CD14-positive monocyte (primary cell): Measurements from ENCODE around the gene GGT7. TPM values are rescaled to one million over a fixed set of nuclear protein-coding genes. Genes with fewer than 3 reads are reported as not detected.
"Not testable (repeated sequence)": the region's sequence is repeated elsewhere in the genome, so short reads cannot be mapped to it uniquely, and the experiment has no call there.

ENCODE experiments used
- DNase-seq, 3 donors: peaks; one replicate each; pipeline ENCODE4 v3.0.0-alpha.2; 2011 to 2022
- H2AFZ ChIP-seq: 2 replicates; pipeline ENCODE4 v1.6.0; 2012; ENCODE audit warnings: mild to moderate bottlenecking, low read depth, low read length, inconsistent platforms; ENCODE audit not compliant: insufficient read depth, poor library complexity, severe bottlenecking
- H3K27ac ChIP-seq, 2 donors: 1 replicate in 1 of 2; 2 replicates in 1 of 2; pipeline ENCODE4 v1.5.1; 2012 to 2013; ENCODE audit warnings: low read length in 2 of 2, control low read depth in 1 of 2, inconsistent platforms in 1 of 2, low read depth in 1 of 2, mild to moderate bottlenecking in 1 of 2
- H3K27me3 ChIP-seq, 2 donors: one replicate each; pipeline versions ENCODE4 v1.6.0 to v1.6.1; 2011 to 2013; ENCODE audit warnings: low read length in 2 of 2; ENCODE audit not compliant: control insufficient read depth in 2 of 2, insufficient read depth in 2 of 2
- H3K36me3 ChIP-seq, 2 donors: replicated peaks in 1 of 2; 1 replicate in 1 of 2; 2 replicates in 1 of 2; pipeline versions ENCODE4 v1.5.1 to v1.6.1; 2012 to 2013; ENCODE audit warnings: low read length in 2 of 2, control low read depth in 1 of 2, inconsistent platforms in 1 of 2, mild to moderate bottlenecking in 1 of 2; ENCODE audit not compliant: insufficient read depth in 2 of 2, control insufficient read depth in 1 of 2
- H3K4me1 ChIP-seq, 2 donors: 1 replicate in 1 of 2; 2 replicates in 1 of 2; pipeline versions ENCODE4 v1.5.1 to v1.6.1; 2012 to 2013; ENCODE audit warnings: low read length in 2 of 2, control low read depth in 1 of 2, inconsistent platforms in 1 of 2, mild to moderate bottlenecking in 1 of 2, moderate library complexity in 1 of 2; ENCODE audit not compliant: insufficient read depth in 2 of 2, control insufficient read depth in 1 of 2
- H3K4me2 ChIP-seq: replicated peaks from 2 replicates; pipeline ENCODE3; 2012; ENCODE audit warnings: low read length, moderate library complexity, mild to moderate bottlenecking; ENCODE audit not compliant: poor library complexity, severe bottlenecking; ENCODE audit errors: extremely low read depth
- H3K4me3 ChIP-seq, 3 experiments: fragments of 200-600 bp in 1 of 3; sonication (generic) in 1 of 3; replicated peaks in 1 of 3; 1 replicate in 2 of 3; 2 replicates in 1 of 3; pipeline ENCODE4 v1.5.1; 2011 to 2013; ENCODE audit warnings: low read length in 3 of 3, mild to moderate bottlenecking in 3 of 3, control low read depth in 2 of 3, low read depth in 2 of 3, inconsistent platforms in 1 of 3, moderate library complexity in 1 of 3
- H3K79me2 ChIP-seq: 2 replicates; pipeline ENCODE4 v1.6.0; 2012; ENCODE audit warnings: mild to moderate bottlenecking, control low read depth, inconsistent platforms, low read length, moderate library complexity; ENCODE audit not compliant: insufficient read depth
- H3K9ac ChIP-seq: 2 replicates; pipeline ENCODE4 v1.6.0; 2017; ENCODE audit warnings: low read length, mild to moderate bottlenecking; ENCODE audit not compliant: insufficient read depth, poor library complexity, severe bottlenecking
- H3K9me3 ChIP-seq, 2 donors: replicated peaks in 1 of 2; 1 replicate in 1 of 2; 2 replicates in 1 of 2; pipeline versions ENCODE4 v1.5.1 to v1.6.1; 2012 to 2013; ENCODE audit warnings: low read length in 2 of 2, control low read depth in 1 of 2; ENCODE audit not compliant: control insufficient read depth in 1 of 2, insufficient read depth in 1 of 2
- H4K20me1 ChIP-seq: 2 replicates; pipeline ENCODE4 v1.6.0; 2012; ENCODE audit warnings: mild to moderate bottlenecking, low read length, control low read depth, moderate library complexity; ENCODE audit not compliant: insufficient read depth
- H3K27ac Mint-ChIP-seq, 7 donors: one replicate each; pipeline ENCODE4 v1.8.0; 2020; ENCODE audit warnings: mild to moderate bottlenecking in 7 of 7, mixed read lengths in 7 of 7, moderate library complexity in 6 of 7, inconsistent platforms in 2 of 7
- H3K27me3 Mint-ChIP-seq, 3 donors: one replicate each; pipeline ENCODE4 v1.8.0; 2021 to 2022; ENCODE audit warnings: low read depth in 3 of 3, mild to moderate bottlenecking in 3 of 3, mixed read lengths in 3 of 3, moderate library complexity in 3 of 3, inconsistent platforms in 1 of 3
- H3K36me3 Mint-ChIP-seq, 2 donors: one replicate each; pipeline ENCODE4 v1.8.0; 2020; ENCODE audit warnings: mixed read lengths in 2 of 2, inconsistent platforms in 1 of 2, mild to moderate bottlenecking in 1 of 2
- H3K4me1 Mint-ChIP-seq: one replicate; pipeline ENCODE4 v1.8.0; 2020; ENCODE audit warnings: mild to moderate bottlenecking, mixed read lengths
- H3K4me3 Mint-ChIP-seq, 2 donors: one replicate each; pipeline ENCODE4 v1.8.0; 2020; ENCODE audit warnings: mild to moderate bottlenecking in 2 of 2, mixed read lengths in 2 of 2, moderate library complexity in 1 of 2
- H3K9me3 Mint-ChIP-seq, 7 donors: one replicate each; pipeline ENCODE4 v1.8.0; 2020 to 2022; ENCODE audit warnings: mixed read lengths in 7 of 7, mild to moderate bottlenecking in 6 of 7, moderate library complexity in 6 of 7, inconsistent platforms in 2 of 7
- WGBS: methylation state at CpG from one replicate; pipeline ENCODE4 v1.1.5; 2013; ENCODE audit warnings: missing lambda C conversion rate; ENCODE audit not compliant: insufficient coverage; 5-methylcytosine and 5-hydroxymethylcytosine counted together
- intact Hi-C, 2 donors: fragments of 100-400 bp; cut with micrococcal nuclease; formaldehyde crosslinking; loops; one replicate each; pipeline versions ENCODE4 v1.15.0 to v1.15.1; 2023
- polyA plus RNA-seq, 3 donors: library from polyadenylated mRNA; depleted of rRNA in 1 of 3; unstranded in 2 of 3; stranded (reverse) in 1 of 3; fragments of 300-500 nt in 2 of 3; fragments of >200 nt in 1 of 3; fragmentation: Illumina TruSeq in 2 of 3; gene quantifications; 1 replicate in 2 of 3; 2 replicates in 1 of 3; pipeline ENCODE4 v1.2.3, GENCODE V29; 2012 to 2021
- TF ChIP-seq, protein P1 (sequence below): fragments of 200-600 bp; IDR thresholded peaks from one replicate; pipeline ENCODE4 v1.8.0; 2022; ENCODE audit warnings: antibody characterized with exemption, mild to moderate bottlenecking

Gene GGT7
- polyA plus RNA-seq, 3 donors, result 2.1 to 10.3 (median 2.4) TPM

DNA sequence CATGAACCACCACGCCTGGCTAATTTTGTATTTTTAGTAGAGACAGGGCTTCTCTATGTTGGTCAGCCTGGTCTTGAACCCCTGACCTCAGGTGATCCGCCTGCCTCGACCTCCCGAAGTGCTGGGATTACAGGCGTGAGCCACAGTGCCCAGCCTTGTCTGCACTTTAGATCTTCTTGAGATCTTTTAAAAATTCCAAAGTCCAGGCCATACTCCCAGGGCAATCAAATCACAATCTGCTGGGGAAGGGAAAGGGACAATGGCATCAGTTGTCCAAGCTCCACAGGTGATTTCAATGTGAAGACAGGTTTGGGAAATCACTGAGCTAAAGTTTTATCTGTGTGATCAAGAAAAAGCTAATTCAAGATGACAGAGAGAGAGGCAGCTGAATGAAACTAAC is 64.1 kb downstream of the GGT7 start:
- no peak overlapping the region for H2AFZ ChIP-seq
- no peaks in the 10 kb centered on the region for H3K27me3 ChIP-seq
- no peak for DNase-seq
- no peak overlapping the region for H3K4me3 ChIP-seq
- peaks cover 3 to 8% of the 10 kb centered on the region in 2 donors for H3K4me1 ChIP-seq
- no peaks in the 10 kb centered on the region for H3K9me3 ChIP-seq
- peaks cover 27% of the 10 kb centered on the region for H3K4me1 Mint-ChIP-seq
- intact Hi-C loops, result no loop called here
- peaks cover 90% of the 10 kb centered on the region for H3K79me2 ChIP-seq
- H3K36me3 ChIP-seq, result no peaks in the 10 kb centered on the region
- TF ChIP-seq, protein P1, sequence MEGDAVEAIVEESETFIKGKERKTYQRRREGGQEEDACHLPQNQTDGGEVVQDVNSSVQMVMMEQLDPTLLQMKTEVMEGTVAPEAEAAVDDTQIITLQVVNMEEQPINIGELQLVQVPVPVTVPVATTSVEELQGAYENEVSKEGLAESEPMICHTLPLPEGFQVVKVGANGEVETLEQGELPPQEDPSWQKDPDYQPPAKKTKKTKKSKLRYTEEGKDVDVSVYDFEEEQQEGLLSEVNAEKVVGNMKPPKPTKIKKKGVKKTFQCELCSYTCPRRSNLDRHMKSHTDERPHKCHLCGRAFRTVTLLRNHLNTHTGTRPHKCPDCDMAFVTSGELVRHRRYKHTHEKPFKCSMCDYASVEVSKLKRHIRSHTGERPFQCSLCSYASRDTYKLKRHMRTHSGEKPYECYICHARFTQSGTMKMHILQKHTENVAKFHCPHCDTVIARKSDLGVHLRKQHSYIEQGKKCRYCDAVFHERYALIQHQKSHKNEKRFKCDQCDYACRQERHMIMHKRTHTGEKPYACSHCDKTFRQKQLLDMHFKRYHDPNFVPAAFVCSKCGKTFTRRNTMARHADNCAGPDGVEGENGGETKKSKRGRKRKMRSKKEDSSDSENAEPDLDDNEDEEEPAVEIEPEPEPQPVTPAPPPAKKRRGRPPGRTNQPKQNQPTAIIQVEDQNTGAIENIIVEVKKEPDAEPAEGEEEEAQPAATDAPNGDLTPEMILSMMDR, result no peak
- H3K36me3 Mint-ChIP-seq, result peaks cover 2 to 10% of the 10 kb centered on the region in 2 donors
- H3K27me3 Mint-ChIP-seq, result peaks cover 0 to 1% (median 0%) of the 10 kb centered on the region in 3 donors
- no peaks in the 10 kb centered on the region for H3K9me3 Mint-ChIP-seq
- H3K4me3 Mint-ChIP-seq, result no peak overlapping the region
- H3K27ac ChIP-seq, result no peak overlapping the region
- H4K20me1 ChIP-seq, result peaks cover 94% of the 10 kb centered on the region
- H3K27ac Mint-ChIP-seq, result peak overlapping the region in 1 of 7 donors; percentile 32
- 100% methylated on average over 4 of the region's 5 CpGs for WGBS
- no peak overlapping the region for H3K4me2 ChIP-seq
- no peak overlapping the region for H3K9ac ChIP-seq

DNA sequence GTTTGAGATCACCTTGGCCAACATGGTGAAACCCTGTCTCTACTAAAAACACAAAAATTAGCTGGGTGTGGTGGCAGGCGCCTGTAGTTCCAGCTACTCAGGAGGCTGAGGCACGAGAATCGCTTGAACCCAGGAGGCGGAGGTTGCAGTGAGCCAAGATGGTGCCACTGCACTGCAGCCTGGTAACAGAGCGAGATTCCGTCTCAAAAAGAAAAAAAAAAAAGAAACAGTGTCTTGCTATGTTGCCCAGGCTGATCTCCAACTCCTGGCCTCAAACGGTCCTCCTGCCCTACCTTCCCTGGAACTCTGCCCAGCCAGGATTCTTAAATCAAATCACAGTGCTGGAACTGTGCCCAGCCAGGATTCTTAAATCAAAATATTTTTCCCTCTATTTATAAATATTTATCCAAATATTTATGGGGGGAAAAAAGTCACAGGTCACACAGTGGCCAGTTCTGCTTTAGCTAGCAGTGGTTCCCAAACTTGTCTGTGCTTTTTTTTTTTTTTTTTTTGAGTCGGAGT is 64.7 kb downstream of the GGT7 start:
- H3K4me2 ChIP-seq, H3K36me3 ChIP-seq, H3K4me3 ChIP-seq, H3K27me3 Mint-ChIP-seq, H2AFZ ChIP-seq, intact Hi-C loops, H3K4me1 ChIP-seq, H3K9me3 ChIP-seq, H3K9ac ChIP-seq, H3K27ac ChIP-seq, H3K27me3 ChIP-seq, H3K4me3 Mint-ChIP-seq, H3K9me3 Mint-ChIP-seq, DNase-seq: not testable (repeated sequence)
- H3K27ac Mint-ChIP-seq, result peak overlapping the region in 1 of 7 donors; percentile 8
- WGBS, result 100% methylated on average over 6 of the region's 8 CpGs
- peaks cover 90% of the 10 kb centered on the region for H3K79me2 ChIP-seq
- H4K20me1 ChIP-seq, result peaks cover 94% of the 10 kb centered on the region
- H3K4me1 Mint-ChIP-seq, result peaks cover 27% of the 10 kb centered on the region
- peaks cover 2 to 16% of the 10 kb centered on the region in 2 donors for H3K36me3 Mint-ChIP-seq
